Measurements from ENCODE around the gene NXF1. TPM values are rescaled to one million over a fixed set of nuclear protein-coding genes. Genes with fewer than 3 reads are reported as not detected.

Gene NXF1
- total and polyA plus RNA-seq, 2 of the 8 experiments (the other 6 are each of a cell fraction or from before 2014, with no cell fraction given) = 48.1 to 49.8 TPM

DNA sequence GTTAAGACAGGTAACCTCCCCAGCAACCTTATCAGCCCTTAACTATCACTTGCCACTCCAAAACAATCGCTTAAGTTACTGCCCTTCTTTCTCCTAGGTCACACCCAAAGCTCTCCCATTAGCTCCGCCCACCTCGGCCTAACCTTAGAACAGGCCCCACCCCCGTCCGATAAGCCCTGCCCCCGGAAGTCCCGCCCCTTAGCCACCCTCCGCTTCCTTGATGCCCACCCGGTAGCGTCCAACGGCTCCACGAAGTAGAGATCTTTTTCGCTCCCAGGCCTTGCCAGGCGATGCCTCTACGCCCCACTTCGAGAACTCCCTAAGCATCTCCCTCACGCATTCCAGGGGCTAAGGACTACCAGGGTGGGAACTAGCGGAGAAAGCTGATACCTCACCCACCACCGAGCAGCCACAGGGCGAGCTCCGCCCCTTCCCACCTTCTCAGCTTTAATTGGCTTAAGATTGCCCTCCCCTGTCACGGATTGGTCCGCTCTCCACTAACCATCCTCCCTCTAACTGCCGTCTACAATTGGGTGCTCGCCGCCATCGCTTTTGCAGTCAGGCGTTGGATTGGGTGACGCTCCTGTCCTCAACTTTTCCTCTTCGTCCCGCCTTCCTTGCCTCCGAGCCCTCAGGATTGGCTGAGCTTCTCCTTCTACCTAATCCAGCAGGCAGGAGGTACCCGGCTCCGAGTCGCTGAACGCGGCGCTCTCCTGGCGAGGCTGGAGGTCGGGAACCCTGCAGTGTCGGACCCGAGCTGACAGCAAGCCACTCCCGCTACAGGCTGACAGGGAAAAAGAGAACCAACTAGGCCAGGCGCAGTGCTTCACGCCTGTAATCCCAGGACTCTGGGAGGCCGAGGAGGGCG lies 51.3 kb downstream of the NXF1 start, which contains the start of gene ZBTB3 (continued):
- no peak for TF ChIP-seq CHD7 (IDR thresholded peaks at IDR 0.05; ENCODE audit: insufficient replicate concordance, low read length)
- TF ChIP-seq SP1 (IDR thresholded peaks at IDR 0.05; ENCODE audit: low read depth, low read length) = peak; percentile 99
- TF ChIP-seq CREB1 (IDR thresholded peaks at IDR 0.05) = peak; percentile 8
- no peak for TF ChIP-seq SUZ12 (IDR thresholded peaks at IDR 0.05; ENCODE audit: low read length)
- TF ChIP-seq RXRA (IDR thresholded peaks at IDR 0.05; ENCODE audit: insufficient read depth, low read depth, low read length) = no peak
- no peak for TF ChIP-seq TAF7 (optimal IDR thresholded peaks at IDR 0.05; ENCODE audit: borderline replicate concordance, low read depth, low read length)
- no peak for TF ChIP-seq CEBPB (IDR thresholded peaks at IDR 0.05; ENCODE audit: low read depth, low read length)
- TF ChIP-seq EP300 (IDR thresholded peaks at IDR 0.05; ENCODE audit: borderline replicate concordance in 1 of 2, low read depth in 2 of 2, low read length in 2 of 2) = no peak
- peak; percentile 91 for TF ChIP-seq PHF8 (conservative IDR thresholded peaks at IDR 0.05; ENCODE audit: low read depth, low read length)
- peak; percentile 31; the same call in 1 of the 2 replicates for TF ChIP-seq TAF1 (IDR thresholded peaks at IDR 0.05; ENCODE audit: low read depth, low read length)

Data from H1 (cell line).